Activated naive CD4-positive, alpha-beta T cell treated with anti-CD3 and anti-CD28 coated beads, Interleukin-2, amount 10 ng/mL, durations not matched to agents 7 days and 5 days (primary cell): ENCODE measurements around the gene TBATA.

Experiments
- CTCF ChIA-PET: fragments of 350-600 bp; sonication (Branson Sonifier 250); formaldehyde crosslinking; loops from one replicate; lab custom pipeline; 2021; ENCODE audit warnings: antibody characterized with exemption; lab: Charles Lee
- DNase-seq: peaks from one replicate; pipeline ENCODE4 v3.0.0-alpha.2; 2020
- H3K27ac Mint-ChIP-seq: one replicate; pipeline ENCODE4 v1.8.0; 2021; ENCODE audit warnings: mild to moderate bottlenecking, moderate library complexity, mixed read lengths
- H3K27me3 Mint-ChIP-seq: one replicate; pipeline ENCODE4 v1.8.0; 2021; ENCODE audit warnings: mild to moderate bottlenecking, mixed read lengths
- H3K36me3 Mint-ChIP-seq: one replicate; pipeline ENCODE4 v1.8.0; 2021; ENCODE audit warnings: mixed read lengths
- H3K4me1 Mint-ChIP-seq: one replicate; pipeline ENCODE4 v1.8.0; 2021; ENCODE audit warnings: mixed read lengths
- H3K4me3 Mint-ChIP-seq: one replicate; pipeline ENCODE4 v1.8.0; 2021; ENCODE audit warnings: mild to moderate bottlenecking, moderate library complexity, mixed read lengths
- H3K9me3 Mint-ChIP-seq: one replicate; pipeline ENCODE4 v1.8.0; 2021; ENCODE audit warnings: mixed read lengths

TBATA gene

DNA sequence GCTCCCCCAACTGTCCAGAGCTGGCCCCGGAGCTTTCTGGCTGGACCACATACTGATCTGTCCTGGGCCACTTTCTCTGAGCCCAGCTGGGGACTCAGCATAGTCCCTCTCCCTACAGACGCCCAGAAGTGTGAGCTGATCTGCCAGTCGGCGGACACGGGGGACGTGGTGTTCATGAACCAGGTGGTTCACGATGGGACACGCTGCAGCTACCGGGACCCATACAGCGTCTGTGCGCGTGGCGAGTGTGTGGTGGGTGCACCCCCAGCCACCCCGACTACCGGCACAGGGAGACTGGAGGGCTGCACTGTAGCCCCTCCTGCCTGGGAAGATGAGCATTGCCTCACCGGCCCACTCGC lies 41.8 kb downstream of the TBATA start:
- Mint-ChIP-seq H3K27me3 (peaks cover 18% of the 10 kb centered on the region), H3K27ac (no peak overlapping the region), H3K4me3 (no peak overlapping the region), H3K36me3 (no peaks in the 10 kb centered on the region), H3K4me1 (peaks cover 9% of the 10 kb centered on the region), H3K9me3 (no peaks in the 10 kb centered on the region)
- DNase-seq, result no peak
- CTCF ChIA-PET, result interaction anchor here (1.8 kb wide), 2 partner anchors 11 to 184 kb away, joined by 4 to 6 read pairs; no protein-coding TSS in a partner anchor

- no peaks in the 10 kb centered on the region for H3K36me3 Mint-ChIP-seq
- no peaks in the 10 kb centered on the region for H3K9me3 Mint-ChIP-seq
- H3K4me1 Mint-ChIP-seq, result peaks cover 9% of the 10 kb centered on the region
- CTCF ChIA-PET, result interaction anchor here (1.4 to 1.8 kb wide), 4 partner anchors 11 to 183 kb away, joined by 3 to 6 read pairs (median 4); no protein-coding TSS in a partner anchor
- no peak for DNase-seq
- peaks cover 18% of the 10 kb centered on the region for H3K27me3 Mint-ChIP-seq
- no peak overlapping the region for H3K27ac Mint-ChIP-seq
- H3K4me3 Mint-ChIP-seq, result no peak overlapping the region
These were observed 42.4 kb downstream of the TBATA start for GRCh38 chr10:70742537-70743429.

GRCh38 chr10:70740406-70741288 lies 44.5 kb downstream of the TBATA start:
- Mint-ChIP-seq H3K4me3 (no peak overlapping the region), H3K27ac (no peak overlapping the region), H3K9me3 (no peaks in the 10 kb centered on the region), H3K4me1 (peaks cover 9% of the 10 kb centered on the region), H3K36me3 (no peaks in the 10 kb centered on the region), H3K27me3 (peaks cover 19% of the 10 kb centered on the region)
- DNase-seq, result no peak
- CTCF ChIA-PET, result interaction anchor here (0.7 to 1.1 kb wide), 2 partner anchors 18 to 152 kb away, joined by 3 read pairs; no protein-coding TSS in a partner anchor

- Mint-ChIP-seq H3K27ac (no peak overlapping the region), H3K4me3 (no peak overlapping the region), H3K4me1 (peaks cover 9% of the 10 kb centered on the region), H3K27me3 (peaks cover 20% of the 10 kb centered on the region), H3K9me3 (no peaks in the 10 kb centered on the region), H3K36me3 (no peaks in the 10 kb centered on the region)
- CTCF ChIA-PET, result interaction anchor here (1.0 kb wide), 1 partner anchor 180 kb away, joined by 4 read pairs; no protein-coding TSS in a partner anchor
- DNase-seq, result no peak
These were observed 46.4 kb downstream of the TBATA start for GRCh38 chr10:70738761-70739121.

GRCh38 chr10:70738006-70738760 lies 47.0 kb downstream of the TBATA start:
- H3K27ac Mint-ChIP-seq, result no peak overlapping the region
- CTCF ChIA-PET, result interaction anchor here (1.0 kb wide), 1 partner anchor 179 kb away, joined by 4 read pairs; no protein-coding TSS in a partner anchor
- peaks cover 9% of the 10 kb centered on the region for H3K4me1 Mint-ChIP-seq
- no peaks in the 10 kb centered on the region for H3K9me3 Mint-ChIP-seq
- DNase-seq, result no peak
- H3K36me3 Mint-ChIP-seq, result no peaks in the 10 kb centered on the region
- peaks cover 20% of the 10 kb centered on the region for H3K27me3 Mint-ChIP-seq
- no peak overlapping the region for H3K4me3 Mint-ChIP-seq

DNA sequence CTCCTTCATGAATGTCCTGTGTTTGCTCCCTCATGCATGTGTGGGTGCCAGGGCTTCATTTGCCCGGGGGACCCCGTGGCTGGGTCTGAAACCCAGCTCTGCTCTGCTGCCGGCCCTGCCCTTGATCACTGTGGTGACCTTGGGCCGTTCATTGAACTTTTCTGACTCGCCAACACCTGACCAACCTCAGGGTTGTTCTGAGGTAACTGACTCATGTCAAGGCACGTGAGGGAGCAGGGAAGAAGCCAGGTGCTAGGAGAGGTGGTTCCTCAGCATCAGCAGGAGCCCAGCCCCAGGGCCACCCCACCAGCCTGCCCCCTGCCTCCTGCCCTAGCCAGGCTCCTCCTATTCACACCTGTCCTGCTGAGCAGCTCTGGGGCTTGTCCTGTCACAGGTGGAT lies 47.9 kb downstream of the TBATA start:
- Mint-ChIP-seq H3K27me3 (peaks cover 20% of the 10 kb centered on the region), H3K4me1 (no peaks in the 10 kb centered on the region), H3K36me3 (no peaks in the 10 kb centered on the region), H3K27ac (no peak overlapping the region), H3K4me3 (no peak overlapping the region), H3K9me3 (no peaks in the 10 kb centered on the region)
- CTCF ChIA-PET, result no interaction called here
- no peak for DNase-seq

GRCh38 chr10:70736525-70736924 lies 48.7 kb downstream of the TBATA start:
- H3K4me1 Mint-ChIP-seq, result no peaks in the 10 kb centered on the region

GRCh38 chr10:70735161-70735560 lies 50.0 kb downstream of the TBATA start:
- Mint-ChIP-seq H3K9me3 (no peaks in the 10 kb centered on the region), H3K36me3 (no peaks in the 10 kb centered on the region), H3K4me3 (no peak overlapping the region), H3K4me1 (no peaks in the 10 kb centered on the region), H3K27me3 (peaks cover 17% of the 10 kb centered on the region), H3K27ac (no peak overlapping the region)
- no peak for DNase-seq
- CTCF ChIA-PET, result interaction anchor here (0.6 kb wide), 1 partner anchor 620 kb away, joined by 3 read pairs; no protein-coding TSS in a partner anchor

More at GRCh38 chr10:70736525-70736924, 48.7 kb downstream of the TBATA start:
- H3K36me3 Mint-ChIP-seq, result no peaks in the 10 kb centered on the region
- H3K9me3 Mint-ChIP-seq, result no peaks in the 10 kb centered on the region
- CTCF ChIA-PET, result no interaction called here
- H3K27ac Mint-ChIP-seq, result no peak overlapping the region
- no peak for DNase-seq
- H3K27me3 Mint-ChIP-seq, result peaks cover 17% of the 10 kb centered on the region
- no peak overlapping the region for H3K4me3 Mint-ChIP-seq

- Mint-ChIP-seq H3K27me3 (peaks cover 13% of the 10 kb centered on the region), H3K4me1 (no peaks in the 10 kb centered on the region), H3K9me3 (no peaks in the 10 kb centered on the region), H3K36me3 (no peaks in the 10 kb centered on the region), H3K4me3 (no peak overlapping the region), H3K27ac (no peak overlapping the region)
- no peak for DNase-seq
- CTCF ChIA-PET, result interaction anchor here (0.6 to 1.4 kb wide), 2 partner anchors 26 to 196 kb away, joined by 3 to 5 read pairs; no protein-coding TSS in a partner anchor
These were observed 52.1 kb downstream of the TBATA start for GRCh38 chr10:70733051-70733450.

DNA sequence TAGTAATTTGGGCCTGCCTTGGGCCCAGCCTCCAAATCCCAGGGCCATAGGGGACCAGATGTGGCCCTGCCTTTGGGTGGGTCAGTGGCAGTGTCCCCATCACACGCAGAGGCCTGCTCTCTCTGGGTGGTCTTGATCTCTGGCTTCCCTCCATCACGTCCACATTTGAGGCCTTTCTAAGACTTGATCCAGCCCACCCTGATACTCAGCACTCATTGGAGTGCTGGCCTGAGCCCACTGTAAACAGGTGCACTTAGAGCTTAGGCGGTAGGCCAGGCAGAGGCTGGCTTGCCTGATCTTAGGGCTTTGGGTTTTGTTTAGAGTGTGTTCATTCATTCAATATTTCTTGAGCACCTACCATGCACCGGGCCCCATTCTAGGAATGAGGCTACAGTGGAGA lies 52.6 kb downstream of the TBATA start:
- Mint-ChIP-seq H3K4me1 (no peaks in the 10 kb centered on the region), H3K27ac (no peak overlapping the region), H3K4me3 (no peak overlapping the region), H3K27me3 (peaks cover 13% of the 10 kb centered on the region), H3K9me3 (no peaks in the 10 kb centered on the region), H3K36me3 (no peaks in the 10 kb centered on the region)
- CTCF ChIA-PET, result interaction anchor here (0.6 to 1.4 kb wide), 3 partner anchors 26 to 195 kb away, joined by 3 to 5 read pairs (median 3); no protein-coding TSS in a partner anchor
- no peak for DNase-seq

GRCh38 chr10:70730955-70731354 lies 54.2 kb downstream of the TBATA start:
- H3K27me3 Mint-ChIP-seq, result peaks cover 6% of the 10 kb centered on the region
- CTCF ChIA-PET, result interaction anchor here (0.9 kb wide), 1 partner anchor 11 kb away, joined by 3 read pairs; no protein-coding TSS in a partner anchor
- H3K9me3 Mint-ChIP-seq, result no peaks in the 10 kb centered on the region
- no peak overlapping the region for H3K4me3 Mint-ChIP-seq
- no peak overlapping the region for H3K27ac Mint-ChIP-seq
- no peaks in the 10 kb centered on the region for H3K36me3 Mint-ChIP-seq
- no peaks in the 10 kb centered on the region for H3K4me1 Mint-ChIP-seq
- no peak for DNase-seq

- H3K36me3 Mint-ChIP-seq, result no peaks in the 10 kb centered on the region
- peaks cover 5% of the 10 kb centered on the region for H3K27me3 Mint-ChIP-seq
- DNase-seq, result no peak
- CTCF ChIA-PET, result interaction anchor here (0.5 kb wide), 1 partner anchor 29 kb away, joined by 3 read pairs; no protein-coding TSS in a partner anchor
- no peaks in the 10 kb centered on the region for H3K4me1 Mint-ChIP-seq
- no peak overlapping the region for H3K4me3 Mint-ChIP-seq
- H3K27ac Mint-ChIP-seq, result no peak overlapping the region
- H3K9me3 Mint-ChIP-seq, result no peaks in the 10 kb centered on the region
These were observed 55.3 kb downstream of the TBATA start for GRCh38 chr10:70729763-70730357.

- Mint-ChIP-seq H3K4me3 (no peak overlapping the region), H3K27me3 (peaks cover 5% of the 10 kb centered on the region), H3K9me3 (no peaks in the 10 kb centered on the region), H3K27ac (no peak overlapping the region), H3K36me3 (no peaks in the 10 kb centered on the region), H3K4me1 (no peaks in the 10 kb centered on the region)
- CTCF ChIA-PET, result no interaction called here
- DNase-seq, result no peak
These were observed 56.8 kb downstream of the TBATA start for GRCh38 chr10:70728328-70728727.
